Glutamatergic neuron (in vitro differentiated cells): ENCODE results near the gene TEX53. TPM values are rescaled to one million over a fixed set of nuclear protein-coding genes. Genes with fewer than 3 reads are reported as not detected.

ENCODE experiments used
- DNase-seq: peaks from one replicate; pipeline ENCODE4 v3.0.0; 2022
- H3K27ac Mint-ChIP-seq: one replicate; pipeline ENCODE4 v1.8.0; 2020; ENCODE audit warnings: mild to moderate bottlenecking, mixed read lengths, inconsistent platforms; ENCODE audit not compliant: unreplicated experiment
- H3K27me3 Mint-ChIP-seq: one replicate; pipeline ENCODE4 v1.8.0; 2020; ENCODE audit warnings: mild to moderate bottlenecking, moderate library complexity, mixed read lengths, inconsistent platforms; ENCODE audit not compliant: unreplicated experiment
- H3K36me3 Mint-ChIP-seq: one replicate; pipeline ENCODE4 v1.8.0; 2020; ENCODE audit warnings: mild to moderate bottlenecking, mixed read lengths, inconsistent platforms; ENCODE audit not compliant: unreplicated experiment
- H3K4me1 Mint-ChIP-seq: one replicate; pipeline ENCODE4 v1.8.0; 2020; ENCODE audit warnings: mild to moderate bottlenecking, low read depth, mixed read lengths, inconsistent platforms; ENCODE audit not compliant: unreplicated experiment
- H3K4me3 Mint-ChIP-seq: one replicate; pipeline ENCODE4 v1.8.0; 2020; ENCODE audit warnings: mild to moderate bottlenecking, mixed read lengths, inconsistent platforms; ENCODE audit not compliant: unreplicated experiment
- H3K9me3 Mint-ChIP-seq: one replicate; pipeline ENCODE4 v1.8.0; 2020; ENCODE audit warnings: mild to moderate bottlenecking, moderate library complexity, mixed read lengths, inconsistent platforms; ENCODE audit not compliant: unreplicated experiment
- total RNA-seq: library from RNA; stranded (reverse); fragmentation: NEBNext Ultra II Directional; extraction: Animal tissue kit (Norgen Biotek cat#: 25700); gene quantifications from one replicate; pipeline ENCODE4 v1.2.1, GENCODE V29; 2021; ENCODE audit not compliant: unreplicated experiment
- TF ChIP-seq, protein P1 (sequence below): fragments of 200-600 bp; sonication (generic); IDR thresholded peaks from one replicate; pipeline ENCODE4 v1.5.0; 2021; ENCODE audit not compliant: partially characterized antibody, unreplicated experiment

The TEX53 gene
- total RNA-seq, 1 donor from 2014 or later: not detected

DNA sequence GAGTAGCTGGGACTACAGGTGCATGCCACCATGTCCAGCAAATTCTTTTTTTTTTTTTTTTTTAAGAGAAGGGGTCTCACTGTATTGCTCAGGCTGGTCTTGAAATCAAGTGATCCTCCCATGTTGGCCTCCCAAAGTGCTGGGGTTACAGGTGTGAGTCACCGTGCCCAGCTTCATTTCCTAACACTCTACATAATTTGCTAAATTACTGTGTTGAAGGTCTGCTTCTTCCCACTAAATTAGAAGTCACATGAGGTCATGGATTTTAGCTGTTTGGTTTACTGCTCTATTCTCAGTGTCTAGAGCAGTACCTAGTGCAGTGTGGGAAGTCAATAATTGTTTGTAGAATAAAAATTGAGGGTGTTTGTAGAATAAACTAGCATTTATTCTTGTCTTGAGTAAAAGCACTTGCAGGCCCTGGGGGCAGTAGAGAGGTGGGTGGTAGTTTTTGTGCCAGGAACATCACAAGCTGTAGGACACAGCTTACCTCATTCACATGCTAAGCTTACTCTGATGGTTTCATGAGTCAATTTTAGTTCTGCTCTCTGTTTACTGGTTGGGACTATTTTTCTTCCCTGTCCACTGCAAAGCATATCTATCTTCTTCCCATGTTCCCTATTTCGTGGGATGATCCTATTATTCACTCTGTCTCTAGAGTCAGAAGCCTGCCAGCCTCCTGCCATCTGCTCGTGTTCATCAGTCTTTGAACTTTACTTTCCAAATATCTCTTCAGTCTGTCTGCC is 17.4 kb upstream of the TEX53 start:
- DNase-seq: no peak
- Mint-ChIP-seq H3K9me3 (no peaks in the 10 kb centered on the region), H3K27ac (no peak overlapping the region), H3K36me3 (peaks cover 6% of the 10 kb centered on the region), H3K4me1 (no peaks in the 10 kb centered on the region), H3K27me3 (peaks cover 2% of the 10 kb centered on the region), H3K4me3 (no peak overlapping the region)
- TF ChIP-seq, protein P1, sequence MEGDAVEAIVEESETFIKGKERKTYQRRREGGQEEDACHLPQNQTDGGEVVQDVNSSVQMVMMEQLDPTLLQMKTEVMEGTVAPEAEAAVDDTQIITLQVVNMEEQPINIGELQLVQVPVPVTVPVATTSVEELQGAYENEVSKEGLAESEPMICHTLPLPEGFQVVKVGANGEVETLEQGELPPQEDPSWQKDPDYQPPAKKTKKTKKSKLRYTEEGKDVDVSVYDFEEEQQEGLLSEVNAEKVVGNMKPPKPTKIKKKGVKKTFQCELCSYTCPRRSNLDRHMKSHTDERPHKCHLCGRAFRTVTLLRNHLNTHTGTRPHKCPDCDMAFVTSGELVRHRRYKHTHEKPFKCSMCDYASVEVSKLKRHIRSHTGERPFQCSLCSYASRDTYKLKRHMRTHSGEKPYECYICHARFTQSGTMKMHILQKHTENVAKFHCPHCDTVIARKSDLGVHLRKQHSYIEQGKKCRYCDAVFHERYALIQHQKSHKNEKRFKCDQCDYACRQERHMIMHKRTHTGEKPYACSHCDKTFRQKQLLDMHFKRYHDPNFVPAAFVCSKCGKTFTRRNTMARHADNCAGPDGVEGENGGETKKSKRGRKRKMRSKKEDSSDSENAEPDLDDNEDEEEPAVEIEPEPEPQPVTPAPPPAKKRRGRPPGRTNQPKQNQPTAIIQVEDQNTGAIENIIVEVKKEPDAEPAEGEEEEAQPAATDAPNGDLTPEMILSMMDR: no peak

DNA sequence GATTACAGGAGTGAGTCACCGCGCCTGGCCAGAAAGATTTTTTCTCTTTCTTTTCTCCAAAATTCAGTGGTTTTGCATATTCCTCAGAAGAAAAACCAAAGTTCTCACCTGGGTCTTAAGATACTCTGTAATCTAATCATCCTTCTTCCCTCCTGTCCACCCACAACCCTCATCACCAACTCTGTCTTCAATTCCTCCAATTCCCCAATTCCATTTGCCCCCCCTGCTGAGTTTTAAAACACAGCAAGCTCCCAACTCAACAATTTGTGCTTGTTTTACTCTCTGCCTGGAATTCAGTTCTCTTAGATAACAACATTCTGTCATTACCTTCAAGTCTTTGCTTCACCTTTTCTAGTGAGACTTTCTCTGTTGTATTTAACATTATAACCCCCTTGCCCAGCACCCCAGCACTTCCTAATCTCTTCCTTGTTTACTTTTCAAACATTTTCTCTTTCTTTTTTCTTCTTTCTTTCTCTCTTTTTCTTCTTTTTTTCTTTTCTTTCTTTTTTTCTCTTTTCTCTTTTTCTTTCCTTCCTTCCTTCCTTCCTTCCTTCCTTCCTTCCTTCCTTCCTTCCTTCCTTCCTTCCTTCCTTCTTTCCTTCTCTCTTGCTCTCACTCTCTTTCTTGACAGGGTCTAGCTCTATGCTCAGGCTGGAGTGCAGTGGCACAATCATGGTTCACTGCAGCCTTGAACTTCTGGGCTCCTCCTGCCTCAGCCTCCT is 16.6 kb upstream of the TEX53 start:
- H3K27me3 Mint-ChIP-seq: peaks cover 2% of the 10 kb centered on the region
- TF ChIP-seq, protein P1: no peak
- H3K4me3 Mint-ChIP-seq: no peak overlapping the region
- no peak for DNase-seq
- no peak overlapping the region for H3K27ac Mint-ChIP-seq
- H3K9me3 Mint-ChIP-seq: no peaks in the 10 kb centered on the region
- no peaks in the 10 kb centered on the region for H3K4me1 Mint-ChIP-seq
- peaks cover 6% of the 10 kb centered on the region for H3K36me3 Mint-ChIP-seq

DNA sequence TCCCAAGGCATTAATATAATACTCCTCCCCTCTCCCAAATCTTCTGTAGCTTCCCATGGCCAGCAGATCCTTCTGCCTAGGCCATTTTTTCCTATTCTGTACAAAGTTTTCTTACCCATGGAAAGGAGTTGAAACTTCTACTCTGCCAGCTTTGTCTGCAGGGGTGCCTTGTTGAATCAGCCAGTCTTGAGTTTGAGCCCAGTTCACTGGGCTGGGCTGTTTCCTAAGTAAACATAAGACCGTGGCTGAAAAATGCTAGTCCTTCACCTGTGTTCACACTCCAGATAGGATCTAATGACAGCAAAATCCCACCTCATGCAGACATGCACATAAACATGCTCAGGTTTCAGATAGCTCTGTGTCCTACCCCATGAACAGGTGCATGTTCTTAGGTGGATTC is 14.0 kb upstream of the TEX53 start:
- DNase-seq: no peak
- Mint-ChIP-seq H3K4me1 (no peaks in the 10 kb centered on the region), H3K9me3 (no peaks in the 10 kb centered on the region), H3K27me3 (peaks cover 2% of the 10 kb centered on the region), H3K27ac (no peak overlapping the region), H3K36me3 (peaks cover 6% of the 10 kb centered on the region), H3K4me3 (no peak overlapping the region)
- TF ChIP-seq, protein P1: no peak

DNA sequence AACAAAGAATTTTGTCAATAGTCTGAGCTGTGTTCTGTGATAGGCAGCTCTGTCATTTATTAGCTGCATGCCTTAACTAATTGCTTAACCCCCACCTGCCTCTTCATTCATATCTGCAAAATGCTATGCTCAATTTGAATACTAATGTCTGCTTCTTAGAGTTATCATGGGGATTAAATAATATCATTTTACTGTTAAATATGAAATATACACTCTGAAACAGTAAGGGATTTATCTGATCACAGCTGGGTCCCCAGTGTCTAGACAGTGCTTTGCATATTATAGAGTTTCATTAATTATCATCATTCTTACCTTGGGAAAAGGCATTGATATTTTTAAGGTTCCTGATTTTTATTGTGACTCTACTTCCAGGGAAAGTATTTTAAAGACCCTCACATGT is 12.4 kb upstream of the TEX53 start:
- DNase-seq: no peak
- Mint-ChIP-seq H3K27me3 (peaks cover 2% of the 10 kb centered on the region), H3K4me1 (no peaks in the 10 kb centered on the region), H3K27ac (no peak overlapping the region), H3K9me3 (no peaks in the 10 kb centered on the region), H3K36me3 (peaks cover 6% of the 10 kb centered on the region), H3K4me3 (no peak overlapping the region)
- TF ChIP-seq, protein P1: no peak

DNA sequence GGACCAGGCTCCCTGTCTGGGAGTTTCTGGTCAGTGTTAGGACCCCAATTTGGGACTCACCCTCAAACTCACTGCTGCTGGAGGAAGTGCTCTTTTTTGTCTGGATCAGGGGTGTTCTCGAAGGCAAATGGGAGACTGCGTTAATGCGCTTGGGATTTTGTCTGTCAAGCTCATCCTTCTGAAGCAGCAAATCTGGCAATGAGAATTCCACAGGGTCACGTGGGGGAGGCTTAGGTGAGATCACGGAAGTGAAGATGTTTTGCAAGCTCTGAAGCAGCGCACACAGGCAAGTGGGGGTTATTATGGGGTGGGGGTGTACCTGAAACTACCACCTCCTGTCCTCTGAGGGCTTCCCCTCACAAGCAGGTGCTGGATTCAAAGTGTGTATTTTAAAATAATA is 10.5 kb upstream of the TEX53 start:
- H3K4me3 Mint-ChIP-seq: no peak overlapping the region
- no peak for DNase-seq
- H3K27me3 Mint-ChIP-seq: peaks cover 2% of the 10 kb centered on the region
- TF ChIP-seq, protein P1: no peak
- H3K4me1 Mint-ChIP-seq: no peaks in the 10 kb centered on the region
- H3K36me3 Mint-ChIP-seq: peaks cover 6% of the 10 kb centered on the region
- H3K9me3 Mint-ChIP-seq: no peaks in the 10 kb centered on the region
- no peak overlapping the region for H3K27ac Mint-ChIP-seq
